Neural cell (in vitro differentiated cells): ENCODE measurements around the gene GALP. TPM values are rescaled to one million over a fixed set of nuclear protein-coding genes. Genes with fewer than 3 reads are reported as not detected.
"Not testable (repeated sequence)": the region's sequence is repeated elsewhere in the genome, so short reads cannot be mapped to it uniquely, and the experiment has no call there.

Experiments
- H2AFZ ChIP-seq: fragments of 200-600, 300-800 bp; sonication (generic), shearing (Covaris generic); 2 replicates; pipeline ENCODE4 v1.6.0; 2014; ENCODE audit warnings: low read depth, mild to moderate bottlenecking, antibody characterized with exemption, low read length, moderate library complexity
- H3F3A ChIP-seq: fragments of 200-600 bp; shearing (Covaris generic); 2 replicates; pipeline ENCODE4 v1.6.1; 2016; ENCODE audit warnings: mild to moderate bottlenecking, moderate library complexity, mixed read lengths, antibody characterized with exemption, low read length; ENCODE audit not compliant: insufficient read depth, poor library complexity, severe bottlenecking
- H3K27ac ChIP-seq: fragments of 200-600, 300-800 bp; sonication (generic), shearing (Covaris generic); 2 replicates; pipeline ENCODE4 v1.5.1; 2014; ENCODE audit warnings: mild to moderate bottlenecking, low read length, moderate library complexity
- H3K27me3 ChIP-seq: fragments of 300-800, 200-600 bp; sonication (generic), shearing (Covaris generic); 2 replicates; pipeline ENCODE4 v1.6.0; 2014; ENCODE audit warnings: mild to moderate bottlenecking, low read depth, low read length, moderate library complexity; ENCODE audit not compliant: insufficient read depth
- H3K36me3 ChIP-seq: fragments of 300-800, 200-600 bp; sonication (generic), shearing (Covaris generic); 2 replicates; pipeline ENCODE4 v1.5.1; 2014; ENCODE audit warnings: mild to moderate bottlenecking, antibody characterized with exemption, low read length, moderate library complexity; ENCODE audit not compliant: insufficient read depth
- H3K4me2 ChIP-seq: fragments of 300-800, 200-600 bp; sonication (generic), shearing (Covaris generic); 2 replicates; pipeline ENCODE4 v1.6.0; 2014; ENCODE audit warnings: mild to moderate bottlenecking, low read length
- H3K4me3 ChIP-seq: fragments of 300-800, 200-600 bp; sonication (generic), shearing (Covaris generic); 2 replicates; pipeline ENCODE4 v1.5.1; 2014; ENCODE audit warnings: mild to moderate bottlenecking, low read length, moderate library complexity
- H3K79me2 ChIP-seq: fragments of 200-600 bp; shearing (Covaris generic); replicated peaks from 2 replicates; pipeline ENCODE4 v1.6.0; 2014; ENCODE audit warnings: mild to moderate bottlenecking, low read length, moderate library complexity; ENCODE audit not compliant: insufficient read depth
- H3K9ac ChIP-seq: fragments of 300-800, 200-600 bp; sonication (generic), shearing (Covaris generic); 2 replicates; pipeline ENCODE4 v1.6.1; 2016; ENCODE audit warnings: mild to moderate bottlenecking, low read length, mixed read lengths
- H3K9me2 ChIP-seq: fragments of 200-600 bp; shearing (Covaris generic); 2 replicates; pipeline ENCODE4 v1.6.1; 2016; ENCODE audit warnings: mild to moderate bottlenecking, low read length, mixed read lengths; ENCODE audit not compliant: insufficient read depth
- H3K9me3 ChIP-seq: fragments of 200-600, 300-800 bp; sonication (generic), shearing (Covaris generic); 2 replicates; pipeline ENCODE4 v1.6.1; 2016; ENCODE audit warnings: mild to moderate bottlenecking, mixed run types, low read length, moderate library complexity, mixed read lengths
- H4K20me1 ChIP-seq: fragments of 200-600 bp; shearing (Covaris generic); 2 replicates; pipeline ENCODE4 v1.6.1; 2016; ENCODE audit warnings: mild to moderate bottlenecking, mixed run types; ENCODE audit not compliant: insufficient read depth
- EP300 ChIP-seq: fragments of 450-650 bp; conservative IDR thresholded peaks from 2 replicates; pipeline ENCODE4 v1.6.1; 2014; ENCODE audit warnings: antibody characterized with exemption, mild to moderate bottlenecking, moderate library complexity; ENCODE audit not compliant: poor library complexity, severe bottlenecking
- EZH2 ChIP-seq: fragments of 200-600, 300-800 bp; shearing (Covaris generic), sonication (generic); IDR thresholded peaks from 2 replicates; pipeline ENCODE4 v1.6.1; 2014; ENCODE audit warnings: antibody characterized with exemption, low read length, borderline replicate concordance, mild to moderate bottlenecking; ENCODE audit not compliant: insufficient read depth, poor library complexity, severe bottlenecking
- MXI1 ChIP-seq: fragments of 450-650 bp; conservative IDR thresholded peaks from 2 replicates; pipeline ENCODE4 v1.6.1; 2014; ENCODE audit warnings: antibody characterized with exemption, mild to moderate bottlenecking; ENCODE audit not compliant: poor library complexity, severe bottlenecking
- POLR2AphosphoS5 ChIP-seq: IDR thresholded peaks from 2 replicates; pipeline ENCODE4 v1.6.1; 2012
- RAD21 ChIP-seq: fragments of 450-650 bp; conservative IDR thresholded peaks from 2 replicates; pipeline ENCODE4 v1.6.1; 2014; ENCODE audit warnings: antibody characterized with exemption, mild to moderate bottlenecking, moderate library complexity
- SMC3 ChIP-seq: fragments of 450-650 bp; conservative IDR thresholded peaks from 2 replicates; pipeline ENCODE4 v1.6.1; 2014; ENCODE audit warnings: antibody characterized with exemption, mild to moderate bottlenecking, moderate library complexity; ENCODE audit not compliant: poor library complexity
- TAF1 ChIP-seq: IDR thresholded peaks from 2 replicates; pipeline ENCODE4 v1.6.1; 2012; ENCODE audit warnings: low read depth
- polyA plus RNA-seq: library from polyadenylated mRNA; depleted of rRNA; stranded (reverse); fragments of >200 nt; gene quantifications from 2 replicates; pipeline ENCODE4 v1.2.3, GENCODE V29; 2014
- TF ChIP-seq, protein P1 (sequence below): fragments of 450-650 bp; IDR thresholded peaks from 2 replicates; pipeline ENCODE4 v1.5.1; 2014; ENCODE audit warnings: antibody characterized with exemption, mild to moderate bottlenecking, moderate library complexity; ENCODE audit not compliant: poor library complexity, severe bottlenecking
- TF ChIP-seq, protein P2 (sequence below): IDR thresholded peaks from 2 replicates; pipeline ENCODE4 v1.6.1; 2012; ENCODE audit warnings: borderline replicate concordance

The GALP gene
- polyA plus RNA-seq, 1 donor from 2014 or later, result not detected

DNA sequence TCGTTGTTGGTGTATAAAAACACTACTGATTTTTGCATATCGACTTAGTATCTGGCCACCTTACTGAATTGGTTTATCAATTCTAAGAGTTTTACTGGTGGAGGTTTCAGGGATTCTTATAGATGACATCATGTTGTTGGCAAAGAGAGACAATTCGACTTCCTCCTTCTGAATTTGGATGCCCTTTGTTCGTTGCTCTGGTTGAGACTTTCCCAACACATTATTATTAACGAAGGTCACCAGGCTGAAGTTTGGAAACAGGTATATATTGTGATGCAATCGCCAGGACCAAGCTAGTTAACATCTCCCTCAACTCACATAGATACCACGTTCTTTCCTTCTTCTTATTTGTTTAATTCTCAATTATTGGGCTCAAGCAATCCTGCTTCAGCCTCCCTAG lies 23.9 kb downstream of the GALP start:
- H4K20me1 ChIP-seq, result no peaks in the 10 kb centered on the region
- H3K9me3 ChIP-seq, result no peaks in the 10 kb centered on the region
- H3K9ac ChIP-seq, result no peak overlapping the region
- H2AFZ ChIP-seq, result no peak overlapping the region
- H3K27ac ChIP-seq, result no peak overlapping the region
- H3K4me2 ChIP-seq, result no peak overlapping the region
- no peak for TF ChIP-seq EP300
- H3K36me3 ChIP-seq, result no peaks in the 10 kb centered on the region
- H3K9me2 ChIP-seq, result no peaks in the 10 kb centered on the region
- no peaks in the 10 kb centered on the region for H3K27me3 ChIP-seq
- no peak overlapping the region for H3K4me3 ChIP-seq
- no peaks in the 10 kb centered on the region for H3K79me2 ChIP-seq
- H3F3A ChIP-seq, result no peaks in the 10 kb centered on the region

DNA sequence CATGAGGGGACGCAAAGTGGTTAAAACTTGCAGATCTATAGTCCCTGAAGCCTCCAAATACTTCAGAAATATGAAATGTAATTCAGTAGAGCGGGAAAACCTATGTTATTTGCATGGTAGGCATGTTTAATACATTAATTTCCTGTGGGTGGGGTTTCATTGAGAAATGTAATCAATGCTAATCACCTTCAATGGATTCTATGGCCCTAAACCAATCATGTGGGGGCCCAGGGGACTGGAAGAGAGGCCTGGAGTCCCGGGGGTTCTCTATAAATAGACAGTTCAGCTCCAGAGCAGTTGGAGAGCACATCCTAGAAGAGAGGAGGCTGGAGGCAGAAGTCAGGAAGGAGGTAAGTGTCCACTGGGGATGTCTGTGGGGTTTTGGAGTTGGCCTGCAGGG lies 26.2 kb downstream of the GALP start, which contains the start of gene ZSCAN5C:
Gene ZSCAN5C (plus strand): TSS at position 301 of the 400 bp plus-strand sequence. CDS start 3,641 bp downstream, outside the sequence.
- Histone ChIP-seq H3K9ac (no peak within 1 kb of the TSS), H3K36me3 (no peaks in the 10 kb centered on the region), H3K4me3 (no peak within 1 kb of the TSS), H4K20me1 (no peaks in the 10 kb centered on the region), H3K79me2 (no peaks in the 10 kb centered on the region), H3K4me2 (no peak within 1 kb of the TSS), H2AFZ (no peak within 1 kb of the TSS), H3K27me3 (no peaks in the 10 kb centered on the region), H3K9me3 (no peaks in the 10 kb centered on the region), H3K9me2 (no peaks in the 10 kb centered on the region), H3K27ac (no peak within 1 kb of the TSS), H3F3A (no peaks in the 10 kb centered on the region)
- TF ChIP-seq, protein P1, sequence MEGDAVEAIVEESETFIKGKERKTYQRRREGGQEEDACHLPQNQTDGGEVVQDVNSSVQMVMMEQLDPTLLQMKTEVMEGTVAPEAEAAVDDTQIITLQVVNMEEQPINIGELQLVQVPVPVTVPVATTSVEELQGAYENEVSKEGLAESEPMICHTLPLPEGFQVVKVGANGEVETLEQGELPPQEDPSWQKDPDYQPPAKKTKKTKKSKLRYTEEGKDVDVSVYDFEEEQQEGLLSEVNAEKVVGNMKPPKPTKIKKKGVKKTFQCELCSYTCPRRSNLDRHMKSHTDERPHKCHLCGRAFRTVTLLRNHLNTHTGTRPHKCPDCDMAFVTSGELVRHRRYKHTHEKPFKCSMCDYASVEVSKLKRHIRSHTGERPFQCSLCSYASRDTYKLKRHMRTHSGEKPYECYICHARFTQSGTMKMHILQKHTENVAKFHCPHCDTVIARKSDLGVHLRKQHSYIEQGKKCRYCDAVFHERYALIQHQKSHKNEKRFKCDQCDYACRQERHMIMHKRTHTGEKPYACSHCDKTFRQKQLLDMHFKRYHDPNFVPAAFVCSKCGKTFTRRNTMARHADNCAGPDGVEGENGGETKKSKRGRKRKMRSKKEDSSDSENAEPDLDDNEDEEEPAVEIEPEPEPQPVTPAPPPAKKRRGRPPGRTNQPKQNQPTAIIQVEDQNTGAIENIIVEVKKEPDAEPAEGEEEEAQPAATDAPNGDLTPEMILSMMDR, result no peak
- TF ChIP-seq TAF1 (no peak), POLR2AphosphoS5 (no peak), EP300 (no peak), RAD21 (no peak), MXI1 (no peak), SMC3 (no peak), EZH2 (no peak)
- TF ChIP-seq, protein P2, sequence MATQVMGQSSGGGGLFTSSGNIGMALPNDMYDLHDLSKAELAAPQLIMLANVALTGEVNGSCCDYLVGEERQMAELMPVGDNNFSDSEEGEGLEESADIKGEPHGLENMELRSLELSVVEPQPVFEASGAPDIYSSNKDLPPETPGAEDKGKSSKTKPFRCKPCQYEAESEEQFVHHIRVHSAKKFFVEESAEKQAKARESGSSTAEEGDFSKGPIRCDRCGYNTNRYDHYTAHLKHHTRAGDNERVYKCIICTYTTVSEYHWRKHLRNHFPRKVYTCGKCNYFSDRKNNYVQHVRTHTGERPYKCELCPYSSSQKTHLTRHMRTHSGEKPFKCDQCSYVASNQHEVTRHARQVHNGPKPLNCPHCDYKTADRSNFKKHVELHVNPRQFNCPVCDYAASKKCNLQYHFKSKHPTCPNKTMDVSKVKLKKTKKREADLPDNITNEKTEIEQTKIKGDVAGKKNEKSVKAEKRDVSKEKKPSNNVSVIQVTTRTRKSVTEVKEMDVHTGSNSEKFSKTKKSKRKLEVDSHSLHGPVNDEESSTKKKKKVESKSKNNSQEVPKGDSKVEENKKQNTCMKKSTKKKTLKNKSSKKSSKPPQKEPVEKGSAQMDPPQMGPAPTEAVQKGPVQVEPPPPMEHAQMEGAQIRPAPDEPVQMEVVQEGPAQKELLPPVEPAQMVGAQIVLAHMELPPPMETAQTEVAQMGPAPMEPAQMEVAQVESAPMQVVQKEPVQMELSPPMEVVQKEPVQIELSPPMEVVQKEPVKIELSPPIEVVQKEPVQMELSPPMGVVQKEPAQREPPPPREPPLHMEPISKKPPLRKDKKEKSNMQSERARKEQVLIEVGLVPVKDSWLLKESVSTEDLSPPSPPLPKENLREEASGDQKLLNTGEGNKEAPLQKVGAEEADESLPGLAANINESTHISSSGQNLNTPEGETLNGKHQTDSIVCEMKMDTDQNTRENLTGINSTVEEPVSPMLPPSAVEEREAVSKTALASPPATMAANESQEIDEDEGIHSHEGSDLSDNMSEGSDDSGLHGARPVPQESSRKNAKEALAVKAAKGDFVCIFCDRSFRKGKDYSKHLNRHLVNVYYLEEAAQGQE, result no peak

DNA sequence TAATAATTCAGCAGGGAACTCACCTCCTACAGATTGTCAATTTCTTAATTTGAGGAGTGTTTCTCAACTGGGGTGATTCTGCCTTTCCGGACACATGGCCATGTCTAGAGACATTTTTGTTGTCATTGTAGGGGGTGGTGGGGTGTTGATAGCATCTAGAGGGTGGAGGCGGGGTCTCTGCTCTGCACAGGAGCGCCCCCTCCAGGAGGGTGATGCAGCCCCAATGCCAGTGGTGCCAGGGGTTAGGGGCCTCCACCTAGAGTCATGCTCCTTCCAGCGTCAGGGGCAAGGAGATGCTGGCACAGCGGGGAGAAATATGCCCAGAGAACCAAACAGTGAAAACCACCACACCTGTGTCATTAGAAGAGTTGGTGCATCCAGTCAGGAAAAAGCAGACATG lies 31.8 kb downstream of the GALP start:
- not testable (repeated sequence) for H3F3A ChIP-seq, H3K4me3 ChIP-seq, H3K27ac ChIP-seq, H3K9me2 ChIP-seq, H4K20me1 ChIP-seq, H3K9ac ChIP-seq, H2AFZ ChIP-seq, H3K27me3 ChIP-seq, H3K79me2 ChIP-seq, H3K4me2 ChIP-seq, H3K9me3 ChIP-seq, H3K36me3 ChIP-seq
